CD4-positive, alpha-beta memory T cell (primary cell): ENCODE data around the gene SLN. TPM values are rescaled to one million over a fixed set of nuclear protein-coding genes. Genes with fewer than 3 reads are reported as not detected.

Experiments used
- CTCF ChIA-PET: fragments of 350-600 bp; sonication (Branson Sonifier 250); formaldehyde crosslinking; loops from one replicate; lab custom pipeline; 2021; ENCODE audit warnings: inconsistent platforms; ENCODE audit not compliant: partially characterized antibody; lab: Charles Lee
- POLR2A ChIA-PET: fragments of 350-600 bp; sonication (Branson Sonifier 250); formaldehyde crosslinking; loops from one replicate; lab custom pipeline; 2021; ENCODE audit not compliant: partially characterized antibody; lab: Charles Lee
- DNase-seq, 5 donors: peaks; one replicate each; pipeline versions ENCODE4 v3.0.0 to v3.0.0-alpha.2; 2020 to 2022; ENCODE audit warnings: mixed read lengths in 1 of 5
- H3K27ac ChIP-seq: one replicate; pipeline ENCODE4 v1.7.0; 2013; ENCODE audit warnings: low read depth, low read length
- H3K27me3 ChIP-seq: 2 replicates; pipeline ENCODE4 v1.7.0; 2013; ENCODE audit warnings: mild to moderate bottlenecking, low read length, moderate library complexity; ENCODE audit not compliant: insufficient read depth
- H3K36me3 ChIP-seq: 2 replicates; pipeline ENCODE4 v1.7.0; 2013; ENCODE audit warnings: mild to moderate bottlenecking, low read length, moderate library complexity; ENCODE audit not compliant: insufficient read depth
- H3K4me1 ChIP-seq: 2 replicates; pipeline ENCODE4 v1.7.0; 2013; ENCODE audit warnings: mild to moderate bottlenecking, low read length, moderate library complexity; ENCODE audit not compliant: insufficient read depth
- H3K4me3 ChIP-seq, 2 donors: one replicate each; pipeline ENCODE4 v1.7.0; 2013; ENCODE audit warnings: low read length in 2 of 2, mild to moderate bottlenecking in 1 of 2
- H3K9me3 ChIP-seq, 2 donors: one replicate each; pipeline ENCODE4 v1.7.0; 2013; ENCODE audit warnings: low read length in 2 of 2, control low read depth in 1 of 2; ENCODE audit not compliant: control insufficient read depth in 1 of 2
- H3K27ac Mint-ChIP-seq, 7 donors: one replicate each; pipeline ENCODE4 v1.8.0; 2020 to 2021; ENCODE audit warnings: mixed read lengths in 7 of 7, mild to moderate bottlenecking in 6 of 7, inconsistent platforms in 3 of 7, moderate library complexity in 3 of 7
- H3K27me3 Mint-ChIP-seq, 2 donors: one replicate each; pipeline ENCODE4 v1.8.0; 2020 to 2021; ENCODE audit warnings: mixed read lengths in 2 of 2
- H3K36me3 Mint-ChIP-seq, 2 donors: one replicate each; pipeline ENCODE4 v1.8.0; 2020 to 2021; ENCODE audit warnings: mixed read lengths in 2 of 2, inconsistent platforms in 1 of 2, mild to moderate bottlenecking in 1 of 2
- H3K4me1 Mint-ChIP-seq, 4 donors: one replicate each; pipeline ENCODE4 v1.8.0; 2020 to 2021; ENCODE audit warnings: mixed read lengths in 4 of 4, mild to moderate bottlenecking in 1 of 4
- H3K4me3 Mint-ChIP-seq, 8 donors: one replicate each; pipeline ENCODE4 v1.8.0; 2020 to 2021; ENCODE audit warnings: mixed read lengths in 8 of 8, mild to moderate bottlenecking in 7 of 8, moderate library complexity in 6 of 8, inconsistent platforms in 3 of 8
- H3K9me3 Mint-ChIP-seq, 8 donors: one replicate each; pipeline ENCODE4 v1.8.0; 2020 to 2021; ENCODE audit warnings: mixed read lengths in 8 of 8, mild to moderate bottlenecking in 5 of 8, inconsistent platforms in 3 of 8, moderate library complexity in 1 of 8
- intact Hi-C: fragments of 100-400 bp; cut with micrococcal nuclease; formaldehyde crosslinking; loops from one replicate; pipeline ENCODE4 v1.15.1; 2023
- polyA plus RNA-seq, 2 donors: library from polyadenylated mRNA; unstranded; fragments of 300-500 nt; fragmentation: Illumina TruSeq; gene quantifications; one replicate each; pipeline ENCODE4 v1.2.3, GENCODE V29; 2021
- total RNA-seq, 2 experiments: library from RNA; stranded (reverse); gene quantifications; one replicate each; pipeline ENCODE4 v1.2.3, GENCODE V29; 2021

Gene SLN
- total and polyA plus RNA-seq, 4 experiments from 2014 or later = not detected

- CTCF ChIA-PET = no interaction called here
- Mint-ChIP-seq H3K36me3 (no peaks in the 10 kb centered on the region), H3K4me3 (no peak overlapping the region), H3K4me1 (no peaks in the 10 kb centered on the region), H3K9me3 (no peaks in the 10 kb centered on the region), H3K27me3 (peaks cover 5 to 15% of the 10 kb centered on the region in 2 donors), H3K27ac (no peak overlapping the region)
- Histone ChIP-seq H3K36me3 (no peaks in the 10 kb centered on the region), H3K9me3 (no peaks in the 10 kb centered on the region), H3K27ac (no peak overlapping the region), H3K4me1 (no peaks in the 10 kb centered on the region), H3K27me3 (no peaks in the 10 kb centered on the region), H3K4me3 (no peak overlapping the region)
- POLR2A ChIA-PET = no interaction called here
- intact Hi-C loops = no loop called here
- DNase-seq = no peak
These were observed 21.7 kb upstream of the SLN start for GRCh38 chr11:107733518-107733917.

GRCh38 chr11:107732689-107733051 is 20.8 kb upstream of the SLN start:
- no peak overlapping the region for H3K4me3 ChIP-seq
- Mint-ChIP-seq H3K27ac (no peak overlapping the region), H3K9me3 (no peaks in the 10 kb centered on the region), H3K36me3 (no peaks in the 10 kb centered on the region), H3K4me1 (no peaks in the 10 kb centered on the region), H3K27me3 (peaks cover 8 to 15% of the 10 kb centered on the region in 2 donors), H3K4me3 (no peak overlapping the region)
- H3K27me3 ChIP-seq = no peaks in the 10 kb centered on the region
- intact Hi-C loops = no loop called here
- ChIA-PET POLR2A (no interaction called here), CTCF (no interaction called here)
- no peak for DNase-seq
- no peaks in the 10 kb centered on the region for H3K9me3 ChIP-seq
- no peak overlapping the region for H3K27ac ChIP-seq
- H3K36me3 ChIP-seq = no peaks in the 10 kb centered on the region
- H3K4me1 ChIP-seq = no peaks in the 10 kb centered on the region

- H3K4me3 ChIP-seq = no peak overlapping the region
- POLR2A ChIA-PET = no interaction called here
- Mint-ChIP-seq H3K9me3 (no peaks in the 10 kb centered on the region), H3K27me3 (peaks cover 10 to 14% of the 10 kb centered on the region in 2 donors), H3K36me3 (no peaks in the 10 kb centered on the region), H3K27ac (no peak overlapping the region), H3K4me3 (no peak overlapping the region), H3K4me1 (no peaks in the 10 kb centered on the region)
- DNase-seq = no peak
- intact Hi-C loops = no loop called here
- no peaks in the 10 kb centered on the region for H3K4me1 ChIP-seq
- H3K36me3 ChIP-seq = no peaks in the 10 kb centered on the region
- no peaks in the 10 kb centered on the region for H3K9me3 ChIP-seq
- no peaks in the 10 kb centered on the region for H3K27me3 ChIP-seq
- H3K27ac ChIP-seq = no peak overlapping the region
- CTCF ChIA-PET = no interaction called here
These were observed 20.3 kb upstream of the SLN start for GRCh38 chr11:107731941-107732688.

- CTCF ChIA-PET = no interaction called here
- no peak overlapping the region for H3K27ac ChIP-seq
- H3K9me3 ChIP-seq = no peaks in the 10 kb centered on the region
- H3K4me1 ChIP-seq = no peaks in the 10 kb centered on the region
- Mint-ChIP-seq H3K36me3 (no peaks in the 10 kb centered on the region), H3K9me3 (no peaks in the 10 kb centered on the region), H3K4me3 (no peak overlapping the region), H3K27me3 (peaks cover 0 to 10% of the 10 kb centered on the region in 2 donors), H3K4me1 (no peaks in the 10 kb centered on the region), H3K27ac (no peak overlapping the region)
- no peak overlapping the region for H3K4me3 ChIP-seq
- no peaks in the 10 kb centered on the region for H3K27me3 ChIP-seq
- POLR2A ChIA-PET = no interaction called here
- DNase-seq = no peak
- no peaks in the 10 kb centered on the region for H3K36me3 ChIP-seq
- intact Hi-C loops = no loop called here
These were observed 10.8 kb upstream of the SLN start for GRCh38 chr11:107722662-107723061.

- ChIA-PET POLR2A (no interaction called here), CTCF (no interaction called here)
- H3K9me3 Mint-ChIP-seq = peaks cover 0 to under 1% (median 0%) of the 10 kb centered on the region in 8 donors
- no peak overlapping the region for H3K4me3 Mint-ChIP-seq
- Histone ChIP-seq H3K27me3 (no peaks in the 10 kb centered on the region), H3K4me3 (no peak overlapping the region), H3K4me1 (no peaks in the 10 kb centered on the region), H3K9me3 (no peaks in the 10 kb centered on the region), H3K36me3 (no peaks in the 10 kb centered on the region), H3K27ac (no peak overlapping the region)
- no peak overlapping the region for H3K27ac Mint-ChIP-seq
- no peaks in the 10 kb centered on the region for H3K36me3 Mint-ChIP-seq
- H3K4me1 Mint-ChIP-seq = no peaks in the 10 kb centered on the region
- peaks cover under 1 to 5% of the 10 kb centered on the region in 2 donors for H3K27me3 Mint-ChIP-seq
- intact Hi-C loops = no loop called here
- no peak for DNase-seq
These were observed 9.4 kb upstream of the SLN start for GRCh38 chr11:107721207-107721606.

- no peaks in the 10 kb centered on the region for H3K36me3 Mint-ChIP-seq
- no peaks in the 10 kb centered on the region for H3K4me1 Mint-ChIP-seq
- H3K27ac Mint-ChIP-seq = no peak overlapping the region
- Histone ChIP-seq H3K27ac (no peak overlapping the region), H3K4me1 (no peaks in the 10 kb centered on the region), H3K4me3 (no peak overlapping the region), H3K27me3 (no peaks in the 10 kb centered on the region), H3K9me3 (no peaks in the 10 kb centered on the region), H3K36me3 (no peaks in the 10 kb centered on the region)
- ChIA-PET POLR2A (no interaction called here), CTCF (no interaction called here)
- peaks cover 0 to 2% (median 0%) of the 10 kb centered on the region in 8 donors for H3K9me3 Mint-ChIP-seq
- no peak for DNase-seq
- intact Hi-C loops = no loop called here
- no peak overlapping the region for H3K4me3 Mint-ChIP-seq
- H3K27me3 Mint-ChIP-seq = peaks cover 3 to 8% of the 10 kb centered on the region in 2 donors
These were observed 8.5 kb upstream of the SLN start for GRCh38 chr11:107720303-107720774.

- Mint-ChIP-seq H3K4me3 (no peak overlapping the region), H3K36me3 (no peaks in the 10 kb centered on the region), H3K4me1 (no peaks in the 10 kb centered on the region), H3K27ac (no peak overlapping the region), H3K9me3 (peaks cover 0 to 3% (median 0%) of the 10 kb centered on the region in 8 donors), H3K27me3 (peaks cover 3 to 9% of the 10 kb centered on the region in 2 donors)
- Histone ChIP-seq H3K27ac (no peak overlapping the region), H3K27me3 (no peaks in the 10 kb centered on the region), H3K9me3 (no peaks in the 10 kb centered on the region), H3K4me1 (no peaks in the 10 kb centered on the region), H3K36me3 (no peaks in the 10 kb centered on the region), H3K4me3 (no peak overlapping the region)
- CTCF ChIA-PET = no interaction called here
- POLR2A ChIA-PET = interaction anchor here (1.0 kb wide), 1 partner anchor 133 kb away, joined by 3 read pairs; no protein-coding TSS in a partner anchor
- no peak for DNase-seq
- intact Hi-C loops = no loop called here
These were observed 7.9 kb upstream of the SLN start for GRCh38 chr11:107719557-107720302.
